K562 (cell line): ENCODE data around the gene ZDHHC22. TPM values are rescaled to one million over a fixed set of nuclear protein-coding genes. Genes with fewer than 3 reads are reported as not detected.
A peak's percentile ranks its signal among the peaks of the same experiment; 100 is the strongest.

ENCODE experiments used
- ATAC-seq: fragments of 200-7000 bp; cut with Tn5 transposase; 3 replicates; pipeline ENCODE4 v1.9.1; 2020; ENCODE audit warnings: moderate library complexity
- BruUV-seq: library from RNA; stranded (reverse); fragments of 400-500 nt; replicated peaks from 2 replicates; lab custom pipeline; 2021; lab: Mats Ljungman, UMichigan
- CTCF ChIA-PET: fragments of 300-600 bp; formaldehyde crosslinking; extraction: SDS; loops from one replicate; lab custom pipeline; 2021; ENCODE audit warnings: low intra/inter-chr PET ratio; lab: Yijun Ruan, JAX
- POLR2A ChIA-PET: fragments of 300-600, 350-650 bp; sonication (Branson Sonifier 250); formaldehyde crosslinking; extraction: SDS; loops from one replicate; lab custom pipeline; 2021; ENCODE audit warnings: antibody characterized with exemption, inconsistent platforms; lab: Yijun Ruan, JAX
- DNase-seq, 4 experiments: peaks; one replicate each; pipeline versions ENCODE4 v3.0.0 to v3.0.0-alpha.2; 2011 to 2018; ENCODE audit warnings: low spot score in 3 of 4, mixed read lengths in 3 of 4; ENCODE audit errors: extremely low read depth in 1 of 4
- FAIRE-seq: peaks from 2 replicates; lab custom pipeline; 2011; peaks lifted over from hg19 to GRCh38; lab: Jason Lieb, UNC
- H2AFZ ChIP-seq: 2 replicates; pipeline ENCODE4 v1.6.0; 2011; ENCODE audit warnings: low read depth, low read length, control low read depth, inconsistent platforms
- H3K27ac ChIP-seq: fragments of 200-600 bp; 3 replicates; pipeline ENCODE4 v1.8.0; 2011; ENCODE audit warnings: low read depth, mild to moderate bottlenecking, control low read depth, inconsistent platforms, low read length, moderate library complexity, mixed read lengths; ENCODE audit errors: extremely low read depth
- H3K27me3 ChIP-seq, 2 experiments: fragments of 300-600 bp in 1 of 2; 2 replicates in 1 of 2; 3 replicates in 1 of 2; pipeline versions ENCODE4 v1.6.0 to v1.8.0; 2011; ENCODE audit warnings: inconsistent platforms in 2 of 2, low read length in 2 of 2, mild to moderate bottlenecking in 1 of 2, mixed read lengths in 1 of 2, moderate library complexity in 1 of 2; ENCODE audit not compliant: control insufficient read depth in 2 of 2, insufficient read depth in 2 of 2
- H3K36me3 ChIP-seq: fragments of 300-600 bp; 3 replicates; pipeline ENCODE4 v1.8.0; 2011; ENCODE audit warnings: mild to moderate bottlenecking, low read length, inconsistent platforms; ENCODE audit not compliant: control insufficient read depth, insufficient read depth
- H3K4me1 ChIP-seq, 2 experiments: fragments of 200-600 bp in 1 of 2; replicated peaks in 1 of 2; 2 replicates in 1 of 2; 3 replicates in 1 of 2; pipeline versions ENCODE4 v1.5.1 to v1.8.0; 2011; ENCODE audit warnings: inconsistent platforms in 2 of 2, low read length in 2 of 2, mild to moderate bottlenecking in 1 of 2, mixed read lengths in 1 of 2, moderate library complexity in 1 of 2; ENCODE audit not compliant: control insufficient read depth in 2 of 2, insufficient read depth in 2 of 2
- H3K4me2 ChIP-seq: 2 replicates; pipeline ENCODE4 v1.6.1; 2011; ENCODE audit warnings: low read length, control low read depth, inconsistent platforms, mixed read lengths; ENCODE audit not compliant: insufficient read depth
- H3K4me3 ChIP-seq: fragments of 200-600 bp; sonication (generic), shearing (Covaris generic); 2 replicates; pipeline ENCODE4 v1.5.1; 2016; ENCODE audit warnings: control low read depth, inconsistent platforms
- H3K79me2 ChIP-seq: fragments of 200-600 bp; 3 replicates; pipeline ENCODE4 v1.8.0; 2011; ENCODE audit warnings: low read length, inconsistent platforms; ENCODE audit not compliant: control insufficient read depth, insufficient read depth
- H3K9ac ChIP-seq, 2 experiments: 2 replicates each; pipeline versions ENCODE4 v1.6.0 to v1.6.1; 2011; ENCODE audit warnings: low read depth in 2 of 2, low read length in 2 of 2, control low read depth in 1 of 2, inconsistent platforms in 1 of 2, mild to moderate bottlenecking in 1 of 2, mixed read lengths in 1 of 2; ENCODE audit not compliant: insufficient read depth in 1 of 2
- H3K9me1 ChIP-seq: one replicate; pipeline ENCODE4 v1.6.0; 2011; ENCODE audit warnings: inconsistent platforms, mild to moderate bottlenecking, low read length, moderate library complexity; ENCODE audit not compliant: control insufficient read depth, insufficient read depth
- H3K9me3 ChIP-seq: replicated peaks from 2 replicates; pipeline ENCODE4 v1.5.1; 2011; ENCODE audit warnings: low read depth, low read length, inconsistent platforms; ENCODE audit not compliant: control insufficient read depth, insufficient read depth
- H4K20me1 ChIP-seq: replicated peaks from 2 replicates; pipeline ENCODE4 v1.6.1; 2011; ENCODE audit warnings: low read length, inconsistent platforms, mixed read lengths; ENCODE audit not compliant: control insufficient read depth, insufficient read depth
- ARID1B ChIP-seq: fragments of 450-650 bp; IDR thresholded peaks from 2 replicates; pipeline ENCODE4 v1.6.1; 2016; ENCODE audit warnings: antibody characterized with exemption, mild to moderate bottlenecking, inconsistent platforms
- CBFA2T3 ChIP-seq: fragments of 450-650 bp; IDR thresholded peaks from 2 replicates; pipeline ENCODE4 v1.6.1; 2017
- EP400 ChIP-seq: fragments of 450-650 bp; IDR thresholded peaks from 2 replicates; pipeline ENCODE4 v1.6.1; 2017; ENCODE audit warnings: antibody characterized with exemption, mild to moderate bottlenecking, moderate library complexity
- JUND ChIP-seq, 2 experiments: IDR thresholded peaks; 2 replicates in 1 of 2; 3 replicates in 1 of 2; pipeline ENCODE4 v1.6.1; 2011; ENCODE audit warnings: borderline replicate concordance in 2 of 2, low read depth in 2 of 2, low read length in 2 of 2, improper control_type of control experiment in 1 of 2, missing biosample characterization in 1 of 2, missing genetic modification characterization in 1 of 2, missing genetic modification reagents in 1 of 2
- NFIC ChIP-seq: fragments of 450-650 bp; IDR thresholded peaks from 2 replicates; pipeline ENCODE4 v1.6.1; 2017; ENCODE audit warnings: mild to moderate bottlenecking, inconsistent platforms
- NRF1 ChIP-seq, 2 experiments: fragments of 450-650 bp; IDR thresholded peaks in 1 of 2; conservative IDR thresholded peaks in 1 of 2; 2 replicates each; pipeline ENCODE4 v1.6.1; 2014; ENCODE audit warnings: mild to moderate bottlenecking in 2 of 2
- TCF3 ChIP-seq: sonication (generic); formaldehyde crosslinking; IDR thresholded peaks from 2 replicates; pipeline ENCODE4 v1.4.0; 2020; ENCODE audit warnings: mild to moderate bottlenecking, missing genetic modification reagents
- ZEB2 ChIP-seq: fragments of 450-650 bp; IDR thresholded peaks from 2 replicates; pipeline ENCODE4 v1.6.1; 2016
- ZNF76 ChIP-seq: fragments of 250-450 bp; sonication (Bioruptor Pico); IDR thresholded peaks from 2 replicates; pipeline ENCODE4 v1.4.0; 2020; ENCODE audit warnings: mild to moderate bottlenecking, moderate library complexity, borderline replicate concordance
- WGBS: fragments of 100-300 bp; shearing (Covaris generic); methylation state at CpG from one replicate; pipeline ENCODE4 v1.1.6; 2016; ENCODE audit warnings: low coverage, mixed read lengths; ENCODE audit not compliant: insufficient coverage; ENCODE audit errors: missing lambda C conversion rate; 5-methylcytosine and 5-hydroxymethylcytosine counted together
- in situ Hi-C: fragments of 300-500 bp; cut with MboI; formaldehyde crosslinking; loops from 4 replicates; pipeline ENCODE4 v1.15.0; 2018; ENCODE audit warnings: inconsistent platforms, mixed read lengths
- intact Hi-C: fragments of 100-400 bp; cut with micrococcal nuclease; formaldehyde crosslinking; loops from 2 replicates; pipeline ENCODE4 v1.14.2; 2022
- polyA plus RNA-seq, 8 experiments: library from polyadenylated mRNA; depleted of rRNA in 4 of 8; stranded (reverse) in 5 of 8; unstranded in 3 of 8; fragments of >200 nt; fragmentation: Nextera tagmentation in 2 of 8; fragmentation: Illumina TruSeq in 1 of 8; extraction: Ambion mirVana in 2 of 8; extraction: Trizol in 1 of 8; gene quantifications; 2 replicates each; pipeline versions ENCODE4 v1.2.1 to v1.2.3, GENCODE V29; 2011 to 2014; ENCODE audit warnings: inconsistent platforms in 1 of 8, missing spikeins in 1 of 8
- total RNA-seq, 7 experiments: library from RNA; depleted of rRNA in 6 of 7; stranded (reverse); fragments of >200 nt in 6 of 7; fragmentation: Illumina TruSeq in 2 of 7; extraction: Trizol in 2 of 7; gene quantifications; 2 replicates each; pipeline versions ENCODE4 v1.2.1 to v1.2.3, GENCODE V29; 2011 to 2021; ENCODE audit warnings: low replicate concordance in 1 of 7
- TF ChIP-seq, protein P1 (sequence below): sonication (generic); formaldehyde crosslinking; IDR thresholded peaks from 2 replicates; pipeline ENCODE4 v1.8.0; 2022; ENCODE audit warnings: missing genetic modification reagents, mild to moderate bottlenecking, moderate library complexity, borderline replicate concordance
- TF ChIP-seq, protein P2 (sequence below): sonication (generic); formaldehyde crosslinking; IDR thresholded peaks from 2 replicates; pipeline ENCODE4 v1.8.0; 2022; ENCODE audit warnings: missing genetic modification reagents, mild to moderate bottlenecking, borderline replicate concordance

ZDHHC22 gene
- total and polyA plus RNA-seq, 9 of the 15 experiments (the other 6 are each of a cell fraction or from before 2014, with no cell fraction given) = not detected

DNA sequence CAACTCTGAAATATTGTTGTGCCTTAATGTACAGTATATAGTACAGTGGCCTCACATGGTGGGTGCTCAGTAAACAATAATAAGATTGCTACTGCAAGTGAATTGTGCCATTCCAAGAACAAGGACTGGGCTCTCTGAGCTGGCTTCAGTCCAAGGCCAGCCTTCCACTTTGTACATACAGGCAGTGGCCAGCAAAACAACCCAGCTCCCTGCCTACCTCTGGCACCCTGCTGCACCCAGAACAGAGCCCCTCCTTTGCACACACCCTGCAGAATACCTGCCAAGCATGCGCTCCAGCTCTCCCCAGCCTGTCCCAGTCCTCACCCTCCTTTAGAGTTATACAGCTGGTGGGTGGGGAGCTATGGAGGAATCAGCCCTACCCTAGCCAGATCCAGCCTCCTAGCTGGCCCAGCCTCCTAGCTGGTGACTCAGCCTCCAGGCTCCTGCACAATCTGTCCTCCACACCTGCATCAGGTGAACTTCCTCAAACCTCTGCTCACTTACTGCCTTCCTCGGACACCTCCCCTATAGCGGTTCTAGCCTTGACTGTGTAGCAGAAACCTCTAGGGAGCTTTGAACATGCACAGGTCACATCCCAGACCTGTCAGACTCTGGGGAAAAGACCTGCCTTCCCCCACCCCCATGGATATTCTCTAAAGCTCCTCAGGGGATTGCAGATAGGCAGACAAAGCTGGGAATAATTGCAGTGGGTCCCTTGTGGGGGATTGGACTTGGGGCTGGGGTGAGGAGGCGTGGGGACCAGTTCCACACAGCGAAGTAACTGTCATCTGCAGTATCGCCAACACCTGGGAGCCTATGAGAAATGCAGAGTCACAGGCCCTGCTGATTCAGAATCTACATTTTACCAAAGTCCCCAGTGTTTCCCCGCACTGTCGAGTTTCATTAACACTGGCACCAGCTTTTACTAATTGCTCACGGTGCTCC is 17.9 kb downstream of the ZDHHC22 start:
- Histone ChIP-seq H3K9ac (no peak overlapping the region), H3K9me1 (no peaks in the 10 kb centered on the region), H3K27ac (no peak overlapping the region), H3K36me3 (no peaks in the 10 kb centered on the region), H3K4me3 (no peak overlapping the region), H3K27me3 (peaks cover 0 to 17% of the 10 kb centered on the region in 2 experiments; a peak in 2 of 5 replicates), H3K79me2 (no peaks in the 10 kb centered on the region), H3K9me3 (no peaks in the 10 kb centered on the region), H2AFZ (no peak overlapping the region), H4K20me1 (no peaks in the 10 kb centered on the region), H3K4me1 (peaks cover 0 to 22% of the 10 kb centered on the region in 2 experiments; a peak in 4 of 5 replicates), H3K4me2 (no peak overlapping the region)
- WGBS = 4% methylated on average over 7 of the region's 9 CpGs
- peak in 1 of 4 experiments; percentile 30 for DNase-seq
- no TSS peak for BruUV-seq
- no peak for FAIRE-seq
- TF ChIP-seq CBFA2T3 (0 out of 2 replicates have a peak, but pooled peaks have one; percentile 4), NRF1 (conservative IDR thresholded peaks at IDR 0.05 in 1 of 2, IDR thresholded peaks at IDR 0.05 in 1 of 2) (peak in 1 of 2 experiments; percentile 30; a peak in 1 of 4 replicates), ARID1B (peak; percentile 23; the same call in 1 of the 2 replicates), TCF3 (CRISPR knock-in tag) (0 out of 2 replicates have a peak, but pooled peaks have one; percentile 21), ZNF76 (no peak), JUND (IDR thresholded peaks at IDR 0.05; ENCODE audit: borderline replicate concordance, low read depth, low read length) (0 out of 2 replicates have a peak, but pooled peaks have one; percentile 8), JUND (tag; IDR thresholded peaks at IDR 0.05; ENCODE audit: borderline replicate concordance, low read depth, low read length) (no peak), NFIC (peak; percentile 52), ZEB2 (0 out of 2 replicates have a peak, but pooled peaks have one; percentile 42), EP400 (no peak)
- TF ChIP-seq, protein P1, sequence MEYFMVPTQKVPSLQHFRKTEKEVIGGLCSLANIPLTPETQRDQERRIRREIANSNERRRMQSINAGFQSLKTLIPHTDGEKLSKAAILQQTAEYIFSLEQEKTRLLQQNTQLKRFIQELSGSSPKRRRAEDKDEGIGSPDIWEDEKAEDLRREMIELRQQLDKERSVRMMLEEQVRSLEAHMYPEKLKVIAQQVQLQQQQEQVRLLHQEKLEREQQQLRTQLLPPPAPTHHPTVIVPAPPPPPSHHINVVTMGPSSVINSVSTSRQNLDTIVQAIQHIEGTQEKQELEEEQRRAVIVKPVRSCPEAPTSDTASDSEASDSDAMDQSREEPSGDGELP (CRISPR knock-in tag) = peak; percentile 20; the same call in 1 of the 2 replicates
- TF ChIP-seq, protein P2, sequence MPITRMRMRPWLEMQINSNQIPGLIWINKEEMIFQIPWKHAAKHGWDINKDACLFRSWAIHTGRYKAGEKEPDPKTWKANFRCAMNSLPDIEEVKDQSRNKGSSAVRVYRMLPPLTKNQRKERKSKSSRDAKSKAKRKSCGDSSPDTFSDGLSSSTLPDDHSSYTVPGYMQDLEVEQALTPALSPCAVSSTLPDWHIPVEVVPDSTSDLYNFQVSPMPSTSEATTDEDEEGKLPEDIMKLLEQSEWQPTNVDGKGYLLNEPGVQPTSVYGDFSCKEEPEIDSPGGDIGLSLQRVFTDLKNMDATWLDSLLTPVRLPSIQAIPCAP (CRISPR knock-in tag) = no peak
- intact Hi-C loops (no loop called here), in situ Hi-C loops (no loop called here)
- POLR2A ChIA-PET = interaction anchor here (0.6 to 1.1 kb wide), 3 partner anchors 11 to 385 kb away, joined by 3 read pairs; no protein-coding TSS in a partner anchor
- CTCF ChIA-PET = no interaction called here
- ATAC-seq = peak; percentile 69
